Dedifferentiated amniotic fluid mesenchymal stem cell (primary cell): Measurements from ENCODE around the gene CASP8.
A peak's percentile ranks its signal among the peaks of the same experiment; 100 is the strongest.

ENCODE experiments used
- DNase-seq: peaks from one replicate; pipeline ENCODE4 v3.0.0-alpha.2; 2016; ENCODE audit errors: extremely low spot score

CASP8 gene

GRCh38 chr2:201242571-201243277, 17.6 kb upstream of the CASP8 start:
- no peak for DNase-seq

DNA sequence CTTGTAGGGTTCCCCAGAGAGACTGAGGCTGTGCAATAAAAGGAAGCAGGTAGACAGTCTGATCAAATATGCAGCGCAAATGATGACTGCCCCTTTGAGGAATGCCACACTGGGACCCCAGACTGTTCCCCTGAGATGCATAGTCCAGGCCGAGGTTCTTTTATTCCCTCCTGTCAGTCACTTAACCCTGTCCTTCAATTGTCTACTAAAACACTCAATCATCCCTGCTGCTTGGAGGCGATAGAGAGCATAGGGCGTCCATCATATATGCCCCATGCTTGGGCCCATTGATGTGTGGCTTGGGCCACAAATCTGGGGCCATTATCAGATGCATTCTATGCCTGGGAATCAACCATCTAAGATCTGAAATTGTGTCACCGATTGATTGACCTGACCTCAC, 15.5 kb upstream of the CASP8 start:
- no peak for DNase-seq

DNA sequence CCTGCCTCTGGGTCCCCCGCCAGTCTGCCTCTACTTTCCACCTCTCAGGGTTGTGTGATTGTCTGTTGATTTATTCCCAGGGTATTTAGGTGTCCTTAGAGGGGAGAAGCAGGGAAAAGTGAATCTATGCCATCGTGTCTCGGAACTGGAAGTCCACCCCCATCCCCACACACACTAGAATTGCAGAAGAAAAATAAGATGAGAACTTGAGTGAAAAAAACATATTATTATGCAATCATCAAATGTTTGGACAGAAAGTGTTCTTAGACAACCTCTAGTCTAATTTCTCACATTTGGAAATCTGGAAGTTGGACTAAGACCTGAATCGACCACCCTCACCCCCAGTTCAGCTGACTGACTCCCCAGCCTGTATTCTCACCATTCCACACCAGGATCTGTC, 14.1 kb upstream of the CASP8 start:
- DNase-seq: no peak

- no peak for DNase-seq
Measured at GRCh38 chr2:201248288-201248844, 12.0 kb upstream of the CASP8 start.

GRCh38 chr2:201249889-201250288, 10.4 kb upstream of the CASP8 start:
- DNase-seq: no peak

- DNase-seq: no peak
Measured at GRCh38 chr2:201250741-201251140, 9.6 kb upstream of the CASP8 start.

GRCh38 chr2:201254081-201254730, 6.1 kb upstream of the CASP8 start:
- peak; percentile 78 for DNase-seq

DNA sequence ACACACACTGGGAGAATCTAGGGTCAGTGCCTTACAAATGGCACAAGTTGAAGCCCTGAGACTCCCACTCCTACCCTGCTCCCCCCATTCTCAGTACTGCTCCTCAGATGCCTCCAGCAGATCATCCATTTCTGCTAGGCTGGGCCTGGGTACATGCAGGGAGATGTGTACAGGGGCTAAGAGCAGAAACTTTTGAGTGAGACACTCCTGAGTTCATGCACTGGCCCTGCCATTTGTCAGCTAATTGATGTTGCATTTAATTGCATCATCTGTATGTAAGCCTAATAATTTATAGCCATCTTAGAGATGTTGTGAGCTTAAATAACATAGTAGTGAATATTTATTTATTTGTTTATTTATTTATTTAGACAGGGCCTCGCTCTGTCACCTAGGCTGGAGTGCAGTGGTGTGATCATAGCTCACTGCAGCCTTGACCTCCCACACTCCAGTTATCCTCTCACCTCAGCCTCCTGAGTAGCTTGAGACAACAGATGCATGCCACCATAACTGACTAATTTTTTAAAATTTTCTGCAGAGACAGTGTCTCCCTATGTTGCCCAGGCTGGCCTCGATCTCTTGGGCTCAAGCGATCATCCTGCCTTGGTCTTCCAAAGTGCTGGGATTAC, 4.8 kb upstream of the CASP8 start:
- DNase-seq: no peak

GRCh38 chr2:201256082-201256481, 4.3 kb upstream of the CASP8 start:
- DNase-seq: no peak

- DNase-seq: no peak
Measured at GRCh38 chr2:201257381-201257955, 2.9 kb upstream of the CASP8 start.

DNA sequence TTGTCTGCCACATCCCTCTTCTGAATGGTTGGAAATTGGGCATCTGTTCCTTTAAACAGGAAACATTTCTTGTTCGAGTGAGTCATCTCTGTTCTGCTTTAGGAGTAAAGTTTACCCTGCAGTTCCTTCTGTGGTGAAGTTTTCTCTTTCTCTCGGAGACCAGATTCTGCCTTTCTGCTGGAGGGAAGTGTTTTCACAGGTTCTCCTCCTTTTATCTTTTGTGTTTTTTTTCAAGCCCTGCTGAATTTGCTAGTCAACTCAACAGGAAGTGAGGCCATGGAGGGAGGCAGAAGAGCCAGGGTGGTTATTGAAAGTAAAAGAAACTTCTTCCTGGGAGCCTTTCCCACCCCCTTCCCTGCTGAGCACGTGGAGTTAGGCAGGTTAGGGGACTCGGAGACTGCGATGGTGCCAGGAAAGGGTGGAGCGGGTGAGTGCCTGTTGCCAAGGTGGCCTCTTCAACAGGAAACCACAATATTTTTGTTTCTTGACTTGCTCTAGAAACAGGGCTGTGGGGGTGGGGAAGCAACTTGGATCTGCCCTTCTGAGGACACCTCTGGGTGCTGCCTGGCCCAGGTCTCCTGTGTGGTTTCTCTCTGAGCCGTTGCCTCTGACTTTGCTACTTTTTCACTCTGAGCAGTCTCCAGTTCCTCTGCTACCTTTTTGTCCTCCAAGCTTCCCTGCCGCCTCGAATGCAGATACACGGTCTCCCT, 2.2 kb upstream of the CASP8 start:
- peak; percentile 78 for DNase-seq

- no peak for DNase-seq
Measured at GRCh38 chr2:201258666-201259615, 1.4 kb upstream of the CASP8 start.

- DNase-seq: no peak
Measured at GRCh38 chr2:201261471-201261870, 1.1 kb downstream of the CASP8 start.

- DNase-seq: no peak
Measured at GRCh38 chr2:201261906-201262305, 1.6 kb downstream of the CASP8 start.

GRCh38 chr2:201262718-201263117, 2.4 kb downstream of the CASP8 start:
- DNase-seq: no peak

GRCh38 chr2:201263779-201264178, 3.4 kb downstream of the CASP8 start:
- no peak for DNase-seq

- DNase-seq: no peak
Measured at GRCh38 chr2:201264472-201265173, 4.3 kb downstream of the CASP8 start.

GRCh38 chr2:201266629-201267028, 6.3 kb downstream of the CASP8 start:
- no peak for DNase-seq

DNA sequence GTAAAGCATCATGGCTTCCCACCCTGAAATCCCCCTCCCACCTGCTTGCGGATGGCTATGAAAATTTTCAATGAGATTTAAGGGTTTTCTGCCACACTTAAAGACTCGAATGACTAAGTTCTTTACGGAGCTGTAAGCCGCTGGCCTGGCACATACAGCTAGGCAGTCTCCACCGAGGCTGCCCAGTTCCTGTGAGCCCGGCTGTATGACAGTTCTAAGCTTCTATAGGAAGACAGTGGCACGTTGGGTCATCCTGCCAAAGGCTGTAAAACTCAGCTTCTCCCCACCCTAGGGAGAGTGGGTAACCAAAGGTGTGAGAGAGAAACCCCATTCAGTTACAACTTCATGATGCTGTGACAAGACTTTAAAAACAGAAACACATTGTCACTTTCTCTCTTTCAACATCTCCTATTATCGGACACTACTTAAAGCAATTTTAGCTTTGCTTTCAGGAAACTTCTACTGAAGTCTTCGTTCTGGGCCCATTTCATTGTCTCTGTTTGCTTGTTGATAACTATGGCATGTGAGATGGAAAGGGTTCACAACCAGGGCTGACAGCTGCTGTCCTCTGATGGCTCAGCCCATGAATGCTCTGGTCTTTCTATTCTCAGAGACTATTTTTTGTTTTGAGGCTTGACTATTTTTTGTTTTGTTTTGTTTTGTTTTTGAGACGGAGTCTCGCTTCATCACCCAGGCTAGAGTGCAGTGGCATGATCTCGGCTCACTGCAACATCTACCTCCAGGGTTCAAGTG, 7.1 kb downstream of the CASP8 start:
- no peak for DNase-seq
